ENCODE data around the gene LMBRD2. TPM values are rescaled to one million over a fixed set of nuclear protein-coding genes. Genes with fewer than 3 reads are reported as not detected.

Gene LMBRD2
- total RNA-seq, 4 donors from 2014 or later = 8.3 to 16.7 (median 13.2) TPM

- H3K36me3 ChIP-seq = no peaks in the 10 kb centered on the region
- WGBS, 2 donors (ENCODE audit: low coverage in 1 of 2) = 93% methylated on average over 5 of the region's 5 CpGs; no CpG with 5 or more reads in 1 of the 2 donors
- H3K4me3 ChIP-seq = no peak overlapping the region
- TF ChIP-seq POLR2AphosphoS5 (IDR thresholded peaks at IDR 0.05) (no peak), POLR2A (IDR thresholded peaks at IDR 0.05) (no peak), CTCF (IDR thresholded peaks at IDR 0.05) (no peak), EP300 (IDR thresholded peaks at IDR 0.05) (no peak)
- no peaks in the 10 kb centered on the region for H3K9me3 ChIP-seq
- H3K27me3 ChIP-seq = peaks cover 46% of the 10 kb centered on the region
- no peaks in the 10 kb centered on the region for H3K4me1 ChIP-seq
- ATAC-seq = no peak
- H3K27ac ChIP-seq = no peak overlapping the region
These were observed 82.9 kb downstream of the LMBRD2 start for GRCh38 chr5:36068751-36069281.

GRCh38 chr5:36066540-36067210, 85.0 kb downstream of the LMBRD2 start, which contains the start of gene UGT3A2:
Gene UGT3A2 (minus strand): TSS chr5:36066882. CDS start chr5:36066789, 93 bp downstream.
- no peak within 1 kb of the TSS for H3K4me3 ChIP-seq
- no peaks in the 10 kb centered on the region for H3K36me3 ChIP-seq
- no peaks in the 10 kb centered on the region for H3K4me1 ChIP-seq
- H3K9me3 ChIP-seq = no peaks in the 10 kb centered on the region
- no peak within 1 kb of the TSS for H3K27ac ChIP-seq
- TF ChIP-seq POLR2A (IDR thresholded peaks at IDR 0.05) = no peak
- TF ChIP-seq CTCF (IDR thresholded peaks at IDR 0.05) = no peak
- no peak for TF ChIP-seq POLR2AphosphoS5 (IDR thresholded peaks at IDR 0.05)
- no peak for TF ChIP-seq EP300 (IDR thresholded peaks at IDR 0.05)
- peaks cover 43% of the 10 kb centered on the region for H3K27me3 ChIP-seq
- 0% methylated on average over 3 to 5 of the region's 22 CpGs for WGBS, 2 donors (ENCODE audit: low coverage in 1 of 2)
- ATAC-seq = no peak

- H3K4me3 ChIP-seq = no peak overlapping the region
- no peaks in the 10 kb centered on the region for H3K9me3 ChIP-seq
- no peak overlapping the region for H3K27ac ChIP-seq
- H3K4me1 ChIP-seq = no peaks in the 10 kb centered on the region
- TF ChIP-seq POLR2A (IDR thresholded peaks at IDR 0.05) (no peak), CTCF (IDR thresholded peaks at IDR 0.05) (no peak), POLR2AphosphoS5 (IDR thresholded peaks at IDR 0.05) (no peak)
- no peak for ATAC-seq
- 59 to 95% methylated on average over 3 to 6 of the region's 13 CpGs for WGBS, 2 donors (ENCODE audit: low coverage in 1 of 2)
- no peaks in the 10 kb centered on the region for H3K36me3 ChIP-seq
- peaks cover 40% of the 10 kb centered on the region for H3K27me3 ChIP-seq
These were observed 85.6 kb downstream of the LMBRD2 start for GRCh38 chr5:36066001-36066539.

- 75 to 77% methylated on average over 10 to 11 of the region's 12 CpGs for WGBS, 2 donors (ENCODE audit: low coverage in 1 of 2)
- H3K4me1 ChIP-seq = peaks cover 0 to 8% (median 0%) of the 10 kb centered on the region in 3 donors
- H3K4me3 ChIP-seq = no peak overlapping the region
- H3K36me3 ChIP-seq = no peaks in the 10 kb centered on the region
- no peak overlapping the region for H3K27ac ChIP-seq
- no peaks in the 10 kb centered on the region for H3K9me3 ChIP-seq
- TF ChIP-seq CTCF (IDR thresholded peaks at IDR 0.05) (no peak), POLR2A (IDR thresholded peaks at IDR 0.05) (no peak), POLR2AphosphoS5 (IDR thresholded peaks at IDR 0.05) (no peak), EP300 (IDR thresholded peaks at IDR 0.05) (no peak)
- peaks cover 10% of the 10 kb centered on the region for H3K27me3 ChIP-seq
- no peak for ATAC-seq
These were observed 91.2 kb downstream of the LMBRD2 start for GRCh38 chr5:36060420-36060887.

All from gastroesophageal sphincter (tissue), 4 donors.